Tibial artery (tissue), 4 donors: ENCODE data around the gene MGRN1.

ENCODE experiments used
- DNase-seq, 2 donors: peaks; one replicate each; pipeline ENCODE4 v3.0.0-alpha.2; 2019
- H3K27ac ChIP-seq, 2 donors: fragments of 200-600 bp; sonication (generic) in 1 of 2; 1 replicate in 1 of 2; 2 replicates in 1 of 2; pipeline ENCODE4 v1.5.1; 2018 to 2019; ENCODE audit warnings: mild to moderate bottlenecking in 1 of 2
- H3K27me3 ChIP-seq, 2 donors: fragments of 200-600 bp; sonication (generic) in 1 of 2; one replicate each; pipeline versions ENCODE4 v1.5.1 to v1.6.0; 2016 to 2019
- H3K36me3 ChIP-seq, 3 donors: fragments of 200-600 bp; sonication (generic) in 2 of 3; one replicate each; pipeline ENCODE4 v1.5.1; 2016 to 2019; ENCODE audit warnings: mild to moderate bottlenecking in 2 of 3
- H3K4me1 ChIP-seq, 4 donors: fragments of 200-600 bp; sonication (generic) in 2 of 4; 1 replicate in 3 of 4; 2 replicates in 1 of 4; pipeline ENCODE4 v1.5.1; 2016 to 2019
- H3K4me3 ChIP-seq, 2 donors: fragments of 200-600 bp; sonication (generic) in 1 of 2; 1 replicate in 1 of 2; 2 replicates in 1 of 2; pipeline ENCODE4 v1.5.1; 2018 to 2019; ENCODE audit warnings: mild to moderate bottlenecking in 2 of 2
- H3K9me3 ChIP-seq, 3 donors: fragments of 200-600 bp; sonication (generic) in 1 of 3; one replicate each; pipeline ENCODE4 v1.5.1; 2016 to 2019
- intact Hi-C: fragments of 100-400 bp; cut with DNase I; formaldehyde crosslinking; loops from one replicate; pipeline ENCODE4 v1.15.0; 2023; ENCODE audit warnings: low total_unique reads
- TF ChIP-seq, protein P1 (sequence below), 2 experiments: fragments of 200-600 bp in 1 of 2; fragments of 450-650 bp in 1 of 2; IDR thresholded peaks; one replicate each; pipeline ENCODE4 v1.5.1; 2017 to 2019; ENCODE audit warnings: antibody characterized with exemption in 2 of 2, mild to moderate bottlenecking in 1 of 2, moderate library complexity in 1 of 2

The MGRN1 gene

DNA sequence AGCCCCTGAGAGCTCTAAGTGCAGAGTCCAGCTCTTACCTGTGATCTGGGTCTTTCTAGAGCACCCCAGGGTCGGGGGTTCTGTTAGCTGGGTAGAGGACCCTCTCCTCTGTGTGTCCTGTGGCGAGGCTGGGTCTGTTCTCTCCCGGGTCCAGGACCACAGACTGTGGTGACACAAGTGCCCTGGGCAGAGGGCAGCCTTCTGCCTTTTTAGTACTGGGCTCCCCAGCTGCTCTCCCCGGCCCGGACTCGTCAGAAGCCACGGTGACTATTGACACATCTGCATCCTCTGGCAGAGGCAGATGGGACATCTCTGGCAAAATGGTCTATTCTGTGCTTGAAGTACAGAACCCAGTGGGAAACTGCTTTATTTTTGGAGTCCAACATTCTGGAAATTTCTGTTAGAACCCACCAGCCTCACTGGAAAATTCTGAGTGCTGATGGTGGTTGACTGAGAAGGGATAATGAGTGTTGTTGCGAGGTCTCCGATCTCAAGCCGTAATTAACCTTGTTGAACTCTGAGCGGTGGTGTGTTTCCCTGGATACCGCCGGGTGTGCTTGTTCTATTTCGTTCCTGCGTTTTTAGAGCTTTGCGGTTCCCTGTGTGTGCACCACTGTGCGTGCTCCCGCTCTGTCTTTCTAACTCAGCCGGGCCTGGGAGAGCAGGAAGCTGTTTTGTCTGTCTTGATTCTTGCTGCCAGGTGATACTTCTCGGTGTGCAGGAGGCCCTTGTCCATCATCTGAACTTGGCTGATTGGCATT lies 42.8 kb downstream of the MGRN1 start:
- no peak for DNase-seq
- Histone ChIP-seq H3K9me3 (no peaks in the 10 kb centered on the region), H3K4me1 (peaks cover 0 to 7% (median 0%) of the 10 kb centered on the region in 4 donors), H3K27ac (no peak overlapping the region), H3K4me3 (no peak overlapping the region), H3K27me3 (no peaks in the 10 kb centered on the region), H3K36me3 (peaks cover 35 to 95% (median 73%) of the 10 kb centered on the region in 3 donors)
- intact Hi-C loops = no loop called here
- TF ChIP-seq, protein P1, sequence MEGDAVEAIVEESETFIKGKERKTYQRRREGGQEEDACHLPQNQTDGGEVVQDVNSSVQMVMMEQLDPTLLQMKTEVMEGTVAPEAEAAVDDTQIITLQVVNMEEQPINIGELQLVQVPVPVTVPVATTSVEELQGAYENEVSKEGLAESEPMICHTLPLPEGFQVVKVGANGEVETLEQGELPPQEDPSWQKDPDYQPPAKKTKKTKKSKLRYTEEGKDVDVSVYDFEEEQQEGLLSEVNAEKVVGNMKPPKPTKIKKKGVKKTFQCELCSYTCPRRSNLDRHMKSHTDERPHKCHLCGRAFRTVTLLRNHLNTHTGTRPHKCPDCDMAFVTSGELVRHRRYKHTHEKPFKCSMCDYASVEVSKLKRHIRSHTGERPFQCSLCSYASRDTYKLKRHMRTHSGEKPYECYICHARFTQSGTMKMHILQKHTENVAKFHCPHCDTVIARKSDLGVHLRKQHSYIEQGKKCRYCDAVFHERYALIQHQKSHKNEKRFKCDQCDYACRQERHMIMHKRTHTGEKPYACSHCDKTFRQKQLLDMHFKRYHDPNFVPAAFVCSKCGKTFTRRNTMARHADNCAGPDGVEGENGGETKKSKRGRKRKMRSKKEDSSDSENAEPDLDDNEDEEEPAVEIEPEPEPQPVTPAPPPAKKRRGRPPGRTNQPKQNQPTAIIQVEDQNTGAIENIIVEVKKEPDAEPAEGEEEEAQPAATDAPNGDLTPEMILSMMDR (IDR thresholded peaks at IDR 0.05) = no peak

DNA sequence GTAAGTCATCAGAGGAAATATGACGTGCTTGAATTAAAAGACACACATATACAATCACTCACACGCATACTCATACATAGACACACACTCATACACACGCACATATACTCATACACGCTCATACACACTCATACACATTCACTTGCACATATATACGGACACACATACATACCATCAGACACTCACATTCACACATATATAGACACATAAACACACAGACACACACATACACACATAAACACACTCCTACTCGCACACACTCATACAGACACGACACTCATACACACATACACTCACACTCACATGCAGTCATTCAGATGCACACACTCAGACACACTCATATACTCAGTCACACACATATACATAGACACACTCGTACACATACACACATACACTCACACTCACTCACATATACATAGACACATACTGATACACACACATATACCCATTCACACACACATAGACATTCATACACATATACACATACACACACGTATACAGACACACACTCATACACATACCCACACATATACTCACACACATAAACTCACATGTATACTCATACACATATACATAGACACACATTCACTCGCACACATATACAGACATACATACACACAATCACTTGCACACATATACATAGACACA lies 43.8 kb downstream of the MGRN1 start:
- H3K36me3 ChIP-seq = peaks cover 39 to 99% (median 82%) of the 10 kb centered on the region in 3 donors
- TF ChIP-seq, protein P1 (IDR thresholded peaks at IDR 0.05) = no peak
- no peak for DNase-seq
- H3K27me3 ChIP-seq = no peaks in the 10 kb centered on the region
- H3K4me3 ChIP-seq = no peak overlapping the region
- no peaks in the 10 kb centered on the region for H3K9me3 ChIP-seq
- peaks cover 0 to 7% (median 0%) of the 10 kb centered on the region in 4 donors for H3K4me1 ChIP-seq
- intact Hi-C loops = no loop called here
- H3K27ac ChIP-seq = no peak overlapping the region

DNA sequence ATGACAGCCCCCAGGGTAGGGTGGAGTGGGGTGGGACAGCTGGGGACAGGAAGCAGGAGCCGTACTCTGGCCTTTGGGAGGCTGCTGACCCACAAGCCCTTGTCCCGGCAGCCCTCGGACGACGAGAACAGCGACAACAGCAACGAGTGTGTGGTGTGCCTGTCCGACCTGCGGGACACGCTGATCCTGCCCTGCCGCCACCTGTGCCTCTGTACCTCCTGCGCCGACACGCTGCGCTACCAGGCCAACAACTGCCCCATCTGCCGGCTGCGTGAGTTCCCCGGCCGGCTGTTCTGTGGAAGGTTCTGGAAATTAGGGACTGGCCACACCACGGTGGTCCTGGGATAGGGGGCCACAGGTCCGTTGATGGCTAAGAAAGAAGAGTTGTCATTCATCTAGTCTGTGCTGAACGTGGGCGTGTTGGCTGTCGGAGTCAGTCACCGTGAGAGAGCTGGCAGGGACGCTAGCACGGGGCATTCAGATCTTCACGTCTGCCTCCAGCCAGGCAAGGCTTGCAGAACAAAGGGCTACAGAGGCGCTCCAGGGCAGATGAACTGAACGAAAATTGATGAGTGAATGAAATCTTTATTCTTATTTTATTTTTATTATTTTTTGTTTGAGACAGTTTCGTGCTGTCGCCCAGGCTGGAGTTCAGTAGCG lies 48.9 kb downstream of the MGRN1 start:
- no peak for DNase-seq
- H3K4me3 ChIP-seq = no peak overlapping the region
- H3K4me1 ChIP-seq = no peaks in the 10 kb centered on the region
- intact Hi-C loops = no loop called here
- no peaks in the 10 kb centered on the region for H3K27me3 ChIP-seq
- no peak overlapping the region for H3K27ac ChIP-seq
- TF ChIP-seq, protein P1 (IDR thresholded peaks at IDR 0.05) = no peak
- no peaks in the 10 kb centered on the region for H3K9me3 ChIP-seq
- H3K36me3 ChIP-seq = peaks cover 47 to 94% (median 75%) of the 10 kb centered on the region in 3 donors

DNA sequence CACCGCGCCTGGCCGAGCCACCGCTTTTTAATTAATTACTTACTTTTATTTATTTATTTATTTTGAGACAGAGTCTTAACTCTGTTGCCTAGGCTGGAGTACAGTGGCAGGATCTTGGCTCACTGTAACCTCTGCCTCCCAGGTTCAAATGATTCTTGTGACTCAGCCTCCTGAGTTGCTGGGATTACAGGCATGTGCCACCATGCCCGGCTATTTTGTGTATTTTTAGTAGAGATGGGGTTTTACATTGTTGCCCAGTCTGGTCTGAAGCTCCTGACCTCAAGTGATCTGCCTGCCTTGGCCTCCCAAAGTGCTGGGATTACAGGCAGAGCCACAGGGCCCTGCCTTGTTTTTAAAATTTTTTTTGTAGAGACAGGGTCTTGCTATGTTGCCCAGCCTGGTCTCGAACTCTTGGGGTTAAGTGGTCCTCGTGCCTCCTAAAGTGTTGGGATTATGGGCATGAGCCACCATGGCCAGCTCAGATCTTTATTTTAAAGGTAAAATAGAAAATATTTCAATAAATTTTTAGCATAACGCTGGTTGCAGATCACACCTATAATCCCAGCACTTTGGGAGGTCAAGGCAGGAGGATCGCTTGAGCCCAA lies 50.4 kb downstream of the MGRN1 start:
- Histone ChIP-seq H3K9me3 (no peaks in the 10 kb centered on the region), H3K4me1 (no peaks in the 10 kb centered on the region), H3K4me3 (no peak overlapping the region), H3K27me3 (no peaks in the 10 kb centered on the region), H3K27ac (no peak overlapping the region), H3K36me3 (peaks cover 34 to 93% (median 66%) of the 10 kb centered on the region in 3 donors)
- no peak for DNase-seq
- TF ChIP-seq, protein P1 (IDR thresholded peaks at IDR 0.05) = no peak
- intact Hi-C loops = no loop called here

DNA sequence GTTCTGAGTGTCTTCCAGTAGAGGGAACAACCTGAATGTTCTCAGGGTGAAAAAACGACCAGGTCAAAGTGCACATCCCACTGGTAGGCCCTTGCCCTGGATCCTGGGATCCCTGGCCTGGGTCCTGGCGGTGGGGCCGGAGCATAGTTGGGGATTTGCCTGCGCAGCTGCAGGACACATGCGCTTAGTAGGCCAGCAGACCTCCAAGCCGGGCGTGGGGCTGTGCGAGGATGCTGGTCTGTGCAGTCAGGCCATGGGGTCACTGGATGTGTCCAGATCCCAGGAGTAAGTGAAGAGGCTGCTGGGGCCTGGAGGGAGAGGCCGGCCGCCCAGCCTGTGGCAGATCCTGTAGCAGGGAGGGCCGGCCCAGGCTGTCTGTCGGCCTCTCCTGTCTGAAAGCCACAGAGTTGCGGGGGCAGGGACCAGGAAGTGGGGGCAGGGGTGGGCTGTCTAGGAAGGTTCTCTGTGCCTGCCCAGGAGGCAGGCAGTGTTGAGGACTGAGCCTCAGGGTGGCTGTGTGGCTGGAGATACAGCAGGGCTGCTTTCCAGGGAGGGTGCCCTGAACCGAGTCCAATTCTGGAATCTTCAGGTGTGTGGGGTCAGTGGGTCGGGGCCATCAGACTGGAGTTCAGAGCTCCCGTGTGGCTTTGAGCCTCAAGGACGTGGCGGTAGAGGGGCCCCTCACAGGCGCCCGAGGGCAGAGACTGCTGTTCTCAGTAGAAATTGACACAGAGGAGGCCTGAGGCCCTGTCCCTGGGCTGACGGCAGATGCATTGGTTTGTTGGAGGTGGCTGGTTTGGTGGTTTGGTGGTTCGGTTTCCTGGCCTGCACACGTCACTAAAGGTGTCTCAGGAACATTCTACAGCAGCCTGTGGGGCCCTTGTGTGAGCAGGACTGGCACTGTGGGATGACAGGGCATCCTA lies 51.5 kb downstream of the MGRN1 start:
- DNase-seq = no peak
- Histone ChIP-seq H3K4me3 (no peak overlapping the region), H3K4me1 (peaks cover 0 to 5% (median 0%) of the 10 kb centered on the region in 4 donors), H3K36me3 (peaks cover 25 to 92% (median 64%) of the 10 kb centered on the region in 3 donors), H3K27ac (no peak overlapping the region), H3K27me3 (no peaks in the 10 kb centered on the region), H3K9me3 (no peaks in the 10 kb centered on the region)
- TF ChIP-seq, protein P1 (IDR thresholded peaks at IDR 0.05) = no peak
- intact Hi-C loops = no loop called here
